Mucosa of rectum (tissue), 2 donors: ENCODE results near the gene RANBP2.
"Not testable (repeated sequence)": the region's sequence is repeated elsewhere in the genome, so short reads cannot be mapped to it uniquely, and the experiment has no call there.

Experiments used
- H3K27ac ChIP-seq, 2 donors: one replicate each; pipeline ENCODE4 v1.7.0; 2013; ENCODE audit warnings: inconsistent platforms in 2 of 2, low read depth in 2 of 2, low read length in 2 of 2
- H3K27me3 ChIP-seq, 2 donors: one replicate each; pipeline ENCODE4 v1.7.0; 2013; ENCODE audit warnings: low read length in 2 of 2; ENCODE audit not compliant: control insufficient read depth in 2 of 2, insufficient read depth in 2 of 2
- H3K36me3 ChIP-seq, 2 donors: one replicate each; pipeline ENCODE4 v1.7.0; 2013; ENCODE audit warnings: low read length in 2 of 2; ENCODE audit not compliant: control insufficient read depth in 2 of 2, insufficient read depth in 2 of 2
- H3K4me1 ChIP-seq, 2 donors: one replicate each; pipeline ENCODE4 v1.7.0; 2013; ENCODE audit warnings: low read length in 2 of 2, mild to moderate bottlenecking in 1 of 2; ENCODE audit not compliant: control insufficient read depth in 2 of 2, insufficient read depth in 2 of 2
- H3K4me3 ChIP-seq, 2 donors: one replicate each; pipeline ENCODE4 v1.7.0; 2013; ENCODE audit warnings: low read length in 2 of 2
- H3K9ac ChIP-seq, 2 donors: one replicate each; pipeline ENCODE4 v1.7.0; 2013; ENCODE audit warnings: low read length in 2 of 2, low read depth in 1 of 2, mild to moderate bottlenecking in 1 of 2
- H3K9me3 ChIP-seq, 2 donors: one replicate each; pipeline ENCODE4 v1.7.0; 2013; ENCODE audit warnings: low read length in 2 of 2; ENCODE audit not compliant: control insufficient read depth in 2 of 2
- donor health status: healthy.
- donor health status: Normal muscosa, but diverticular disease.

RANBP2 gene

DNA sequence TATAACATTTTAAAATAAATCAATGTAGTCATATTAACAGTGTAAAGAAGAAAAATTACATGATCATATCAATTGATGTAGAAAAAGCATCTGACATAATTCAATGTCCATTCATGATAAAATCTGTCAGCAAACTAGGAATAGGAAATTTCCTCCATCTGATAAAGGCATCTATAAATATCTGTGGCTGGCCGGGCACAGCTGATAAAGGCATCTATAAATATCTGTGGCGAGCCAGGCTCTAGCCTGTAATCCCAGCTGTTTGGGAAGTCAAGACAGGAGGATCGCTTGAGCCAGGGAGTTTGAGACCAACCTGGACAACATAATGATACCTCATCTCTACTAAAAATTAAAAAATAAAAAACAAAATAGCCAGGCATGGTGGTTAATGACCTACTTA, 18.1 kb upstream of the RANBP2 start:
- no peak overlapping the region for H3K9ac ChIP-seq
- H3K36me3 ChIP-seq, result no peaks in the 10 kb centered on the region
- no peaks in the 10 kb centered on the region for H3K27me3 ChIP-seq
- H3K4me3 ChIP-seq, result no peak overlapping the region
- no peaks in the 10 kb centered on the region for H3K9me3 ChIP-seq
- H3K4me1 ChIP-seq, result no peaks in the 10 kb centered on the region
- H3K27ac ChIP-seq, result no peak overlapping the region

DNA sequence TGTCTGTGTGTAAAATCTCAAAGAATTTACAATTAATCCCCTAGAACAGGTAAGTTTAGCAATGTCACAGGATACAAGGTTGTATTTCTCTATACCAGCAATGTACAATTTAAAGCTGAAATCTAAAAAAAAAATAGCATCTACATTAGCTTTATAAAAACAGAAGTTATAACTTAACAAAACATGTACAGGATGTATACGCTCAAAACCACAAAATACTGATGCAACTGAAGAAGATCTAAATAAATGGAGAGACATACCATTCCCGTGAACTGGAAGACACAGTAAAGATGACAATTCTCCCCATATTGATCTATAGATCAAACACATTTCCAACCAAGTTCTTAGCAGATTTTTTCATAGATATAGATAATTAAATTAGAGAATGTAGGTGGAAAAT, 17.5 kb upstream of the RANBP2 start:
- H3K9ac ChIP-seq, result no peak overlapping the region
- H3K27me3 ChIP-seq, result no peaks in the 10 kb centered on the region
- no peaks in the 10 kb centered on the region for H3K9me3 ChIP-seq
- no peak overlapping the region for H3K27ac ChIP-seq
- H3K36me3 ChIP-seq, result no peaks in the 10 kb centered on the region
- H3K4me1 ChIP-seq, result no peaks in the 10 kb centered on the region
- no peak overlapping the region for H3K4me3 ChIP-seq

DNA sequence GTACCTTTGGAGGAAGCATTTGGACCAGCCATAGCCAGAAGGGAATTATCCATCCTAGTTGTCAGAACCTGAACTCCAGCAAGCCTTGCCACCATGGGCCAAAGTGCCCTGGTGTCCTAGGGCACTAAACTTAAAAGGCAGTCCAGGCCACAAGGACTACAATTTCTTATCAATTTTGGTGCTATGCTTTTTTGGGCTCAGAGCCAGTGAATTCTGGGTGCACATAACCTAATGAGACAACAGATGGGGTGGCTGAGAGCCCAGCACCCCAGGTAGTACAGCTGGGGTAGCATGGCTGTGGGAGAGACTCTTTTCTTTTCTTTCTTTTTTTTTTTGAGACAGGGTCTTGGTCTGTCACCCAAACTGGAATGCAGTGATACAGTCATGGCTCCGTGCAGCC, 14.4 kb upstream of the RANBP2 start:
- no peaks in the 10 kb centered on the region for H3K36me3 ChIP-seq
- H3K27me3 ChIP-seq, result no peaks in the 10 kb centered on the region
- H3K9ac ChIP-seq, result no peak overlapping the region
- H3K4me3 ChIP-seq, result no peak overlapping the region
- H3K9me3 ChIP-seq, result no peaks in the 10 kb centered on the region
- no peak overlapping the region for H3K27ac ChIP-seq
- H3K4me1 ChIP-seq, result no peaks in the 10 kb centered on the region

DNA sequence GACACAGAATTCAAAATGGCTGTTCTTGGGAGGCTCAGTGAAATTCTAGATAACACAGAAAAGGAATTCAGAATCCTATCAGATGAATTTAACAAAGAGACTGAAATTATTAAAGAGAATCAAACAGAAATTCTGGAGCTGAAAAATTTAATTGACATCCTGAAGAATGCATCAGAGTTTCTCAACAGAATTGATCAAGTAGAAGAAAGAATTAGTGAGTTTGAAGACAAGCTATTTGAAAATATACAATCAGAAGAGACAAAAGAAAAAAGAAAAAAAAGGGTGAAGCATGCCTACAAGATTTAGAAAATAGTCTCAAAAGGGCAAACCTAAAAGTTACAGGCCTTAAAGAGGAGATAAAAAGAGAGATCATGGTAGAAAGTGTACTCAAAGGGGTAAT, 12.0 kb upstream of the RANBP2 start:
- Histone ChIP-seq H3K27ac (no peak overlapping the region), H3K9me3 (no peaks in the 10 kb centered on the region), H3K4me1 (no peaks in the 10 kb centered on the region), H3K27me3 (no peaks in the 10 kb centered on the region), H3K36me3 (no peaks in the 10 kb centered on the region), H3K9ac (no peak overlapping the region), H3K4me3 (no peak overlapping the region)

DNA sequence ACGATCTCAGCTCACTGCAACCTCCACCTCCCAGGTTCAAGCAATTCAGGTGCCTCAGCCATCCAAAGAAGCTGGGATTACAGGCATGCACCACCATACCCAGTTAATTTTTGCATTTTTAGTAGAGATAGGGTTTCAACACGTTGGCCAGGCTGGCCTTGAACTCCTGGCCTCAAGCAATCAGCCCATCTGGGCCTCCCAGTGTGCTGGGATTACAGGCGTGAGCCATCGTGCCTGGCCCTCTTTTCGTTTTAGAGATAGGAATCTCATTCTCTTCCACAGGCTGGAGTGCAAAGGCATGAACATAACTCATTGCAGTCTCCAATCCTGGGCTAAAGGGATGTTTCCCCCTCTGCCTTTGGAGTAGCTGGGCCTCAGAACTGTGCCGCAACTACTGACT, 2.3 kb upstream of the RANBP2 start:
- H3K27ac ChIP-seq, H3K9ac ChIP-seq, H3K36me3 ChIP-seq, H3K27me3 ChIP-seq, H3K4me1 ChIP-seq, H3K4me3 ChIP-seq, H3K9me3 ChIP-seq: not testable (repeated sequence)

DNA sequence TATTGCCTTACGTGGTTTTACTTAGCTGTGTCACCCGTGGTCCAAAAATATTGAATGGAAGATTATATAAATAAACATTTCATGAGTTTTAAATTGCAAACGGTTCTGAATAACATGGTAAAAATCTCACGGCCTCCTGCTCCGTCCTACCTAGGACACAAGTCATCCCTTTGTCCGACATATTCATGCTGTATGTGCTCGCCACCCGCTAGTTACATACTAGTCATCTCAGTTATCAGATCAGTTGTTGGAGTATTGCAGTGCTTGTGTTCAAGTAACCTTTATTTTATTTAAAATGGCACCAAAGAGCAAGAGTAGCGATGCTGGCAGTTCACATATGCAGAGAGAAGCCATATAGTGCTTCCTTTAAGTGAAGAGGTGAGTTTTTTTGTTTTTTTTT, 6.8 kb downstream of the RANBP2 start:
- H3K27me3 ChIP-seq, H3K4me3 ChIP-seq, H3K4me1 ChIP-seq, H3K27ac ChIP-seq, H3K36me3 ChIP-seq, H3K9me3 ChIP-seq, H3K9ac ChIP-seq: not testable (repeated sequence)

DNA sequence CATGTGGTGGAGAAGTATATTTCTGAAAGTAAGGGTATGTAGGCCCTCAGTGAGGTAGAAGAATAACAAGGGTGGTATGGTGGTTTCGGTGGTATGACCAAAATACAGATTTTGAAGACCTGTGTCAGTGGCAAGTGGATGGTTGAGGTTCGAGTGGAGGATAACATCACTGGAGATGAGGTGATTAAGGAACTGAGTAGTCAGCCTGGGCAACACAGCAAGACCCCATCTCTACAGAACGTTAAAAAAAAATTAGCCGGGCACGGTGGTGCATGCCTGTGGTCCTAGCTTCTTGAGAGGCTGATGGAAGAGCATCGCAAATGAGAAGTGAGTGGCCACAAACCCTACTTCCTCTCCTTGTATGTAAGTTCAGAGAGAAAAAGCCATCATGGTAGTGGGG, 15.4 kb downstream of the RANBP2 start:
- H3K4me1 ChIP-seq, result not testable (repeated sequence)

DNA sequence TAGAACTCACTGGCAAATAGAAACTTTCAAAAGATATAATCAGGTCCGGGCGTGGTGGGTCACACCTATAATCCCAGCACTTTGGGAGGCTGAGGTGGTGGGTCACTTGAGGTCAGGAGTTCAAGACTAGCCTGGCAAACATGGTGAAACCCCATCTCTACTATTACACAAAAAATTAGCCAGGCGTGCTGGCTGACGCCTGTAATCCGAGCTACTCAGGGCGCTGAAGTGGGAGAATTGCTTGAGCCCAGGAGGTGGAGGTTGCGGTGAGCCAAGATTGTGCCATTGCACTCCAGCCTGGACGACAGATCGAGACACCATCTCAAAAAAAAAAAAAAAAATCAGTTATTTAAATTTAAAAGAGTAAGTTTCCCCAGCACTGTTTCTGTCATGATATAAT, 38.7 kb downstream of the RANBP2 start:
- H3K4me3 ChIP-seq, H3K27ac ChIP-seq, H3K9me3 ChIP-seq, H3K4me1 ChIP-seq, H3K27me3 ChIP-seq, H3K9ac ChIP-seq: not testable (repeated sequence)
- H3K36me3 ChIP-seq, result peaks cover 4 to 11% of the 10 kb centered on the region in 2 donors

More for the DNA sequence above, 15.4 kb downstream of the RANBP2 start:
- not testable (repeated sequence) for H3K9me3 ChIP-seq, H3K4me3 ChIP-seq, H3K9ac ChIP-seq, H3K27me3 ChIP-seq, H3K27ac ChIP-seq, H3K36me3 ChIP-seq

DNA sequence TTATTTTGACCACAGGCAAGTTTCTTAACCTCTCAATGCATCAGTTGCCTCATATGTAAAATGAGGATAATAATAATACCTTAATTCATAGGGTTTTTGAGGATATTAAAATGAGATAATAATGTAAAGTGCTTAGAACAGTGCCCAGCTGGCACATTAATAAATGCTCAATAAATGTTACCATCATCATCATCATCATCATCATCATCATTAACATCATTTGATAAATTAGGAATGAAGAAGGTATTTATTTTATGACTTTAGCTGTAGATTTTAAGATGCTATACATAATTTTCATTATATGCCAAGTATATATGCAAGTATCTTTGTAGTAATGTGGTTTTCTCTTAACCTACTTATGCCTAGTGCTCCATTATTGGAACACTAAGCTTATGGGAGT, 43.3 kb downstream of the RANBP2 start:
- H3K27me3 ChIP-seq, H3K9ac ChIP-seq, H3K27ac ChIP-seq, H3K4me3 ChIP-seq, H3K9me3 ChIP-seq, H3K4me1 ChIP-seq: not testable (repeated sequence)
- peaks cover 30 to 31% of the 10 kb centered on the region in 2 donors for H3K36me3 ChIP-seq

DNA sequence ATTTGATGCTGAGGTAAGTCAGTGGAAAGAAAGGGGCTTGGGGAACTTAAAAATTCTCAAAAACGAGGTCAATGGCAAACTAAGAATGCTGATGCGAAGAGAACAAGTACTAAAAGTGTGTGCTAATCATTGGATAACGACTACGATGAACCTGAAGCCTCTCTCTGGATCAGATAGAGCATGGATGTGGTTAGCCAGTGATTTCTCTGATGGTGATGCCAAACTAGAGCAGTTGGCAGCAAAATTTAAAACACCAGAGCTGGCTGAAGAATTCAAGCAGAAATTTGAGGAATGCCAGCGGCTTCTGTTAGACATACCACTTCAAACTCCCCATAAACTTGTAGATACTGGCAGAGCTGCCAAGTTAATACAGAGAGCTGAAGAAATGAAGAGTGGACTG, 47.4 kb downstream of the RANBP2 start:
- not testable (repeated sequence) for H3K27me3 ChIP-seq, H3K4me3 ChIP-seq, H3K9me3 ChIP-seq, H3K27ac ChIP-seq, H3K9ac ChIP-seq, H3K4me1 ChIP-seq
- peaks cover 30 to 33% of the 10 kb centered on the region in 2 donors for H3K36me3 ChIP-seq

DNA sequence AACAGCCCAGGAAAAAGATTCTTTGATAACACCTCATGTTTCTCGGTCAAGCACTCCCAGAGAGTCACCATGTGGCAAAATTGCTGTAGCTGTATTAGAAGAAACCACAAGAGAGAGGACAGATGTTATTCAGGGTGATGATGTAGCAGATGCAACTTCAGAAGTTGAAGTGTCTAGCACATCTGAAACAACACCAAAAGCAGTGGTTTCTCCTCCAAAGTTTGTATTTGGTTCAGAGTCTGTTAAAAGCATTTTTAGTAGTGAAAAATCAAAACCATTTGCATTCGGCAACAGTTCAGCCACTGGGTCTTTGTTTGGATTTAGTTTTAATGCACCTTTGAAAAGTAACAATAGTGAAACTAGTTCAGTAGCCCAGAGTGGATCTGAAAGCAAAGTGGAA, 48.6 kb downstream of the RANBP2 start:
- not testable (repeated sequence) for H3K9ac ChIP-seq, H3K27me3 ChIP-seq, H3K4me3 ChIP-seq, H3K4me1 ChIP-seq, H3K9me3 ChIP-seq, H3K27ac ChIP-seq
- H3K36me3 ChIP-seq, result peaks cover 39 to 42% of the 10 kb centered on the region in 2 donors
